ENCODE measurements around the gene RNU7-1.

- TF ChIP-seq, protein P1, sequence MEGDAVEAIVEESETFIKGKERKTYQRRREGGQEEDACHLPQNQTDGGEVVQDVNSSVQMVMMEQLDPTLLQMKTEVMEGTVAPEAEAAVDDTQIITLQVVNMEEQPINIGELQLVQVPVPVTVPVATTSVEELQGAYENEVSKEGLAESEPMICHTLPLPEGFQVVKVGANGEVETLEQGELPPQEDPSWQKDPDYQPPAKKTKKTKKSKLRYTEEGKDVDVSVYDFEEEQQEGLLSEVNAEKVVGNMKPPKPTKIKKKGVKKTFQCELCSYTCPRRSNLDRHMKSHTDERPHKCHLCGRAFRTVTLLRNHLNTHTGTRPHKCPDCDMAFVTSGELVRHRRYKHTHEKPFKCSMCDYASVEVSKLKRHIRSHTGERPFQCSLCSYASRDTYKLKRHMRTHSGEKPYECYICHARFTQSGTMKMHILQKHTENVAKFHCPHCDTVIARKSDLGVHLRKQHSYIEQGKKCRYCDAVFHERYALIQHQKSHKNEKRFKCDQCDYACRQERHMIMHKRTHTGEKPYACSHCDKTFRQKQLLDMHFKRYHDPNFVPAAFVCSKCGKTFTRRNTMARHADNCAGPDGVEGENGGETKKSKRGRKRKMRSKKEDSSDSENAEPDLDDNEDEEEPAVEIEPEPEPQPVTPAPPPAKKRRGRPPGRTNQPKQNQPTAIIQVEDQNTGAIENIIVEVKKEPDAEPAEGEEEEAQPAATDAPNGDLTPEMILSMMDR (IDR thresholded peaks at IDR 0.05; ENCODE audit: poor library complexity): peak; percentile 95
- TF ChIP-seq EZH2 (IDR thresholded peaks at IDR 0.05; ENCODE audit: borderline replicate concordance): no peak
- no peak for TF ChIP-seq EZH2phosphoT487 (IDR thresholded peaks at IDR 0.05; ENCODE audit: low read depth, severe bottlenecking, unreplicated experiment)
These were observed 5.9 kb upstream of the RNU7-1 start for GRCh38 chr12:6937481-6938352.

Measured in hepatocyte (in vitro differentiated cells).